Measurements from ENCODE around the gene CCSER1. TPM values are rescaled to one million over a fixed set of nuclear protein-coding genes. Genes with fewer than 3 reads are reported as not detected.

CCSER1 gene
- total RNA-seq, 1 experiment from 2014 or later, result 0.63 TPM

DNA sequence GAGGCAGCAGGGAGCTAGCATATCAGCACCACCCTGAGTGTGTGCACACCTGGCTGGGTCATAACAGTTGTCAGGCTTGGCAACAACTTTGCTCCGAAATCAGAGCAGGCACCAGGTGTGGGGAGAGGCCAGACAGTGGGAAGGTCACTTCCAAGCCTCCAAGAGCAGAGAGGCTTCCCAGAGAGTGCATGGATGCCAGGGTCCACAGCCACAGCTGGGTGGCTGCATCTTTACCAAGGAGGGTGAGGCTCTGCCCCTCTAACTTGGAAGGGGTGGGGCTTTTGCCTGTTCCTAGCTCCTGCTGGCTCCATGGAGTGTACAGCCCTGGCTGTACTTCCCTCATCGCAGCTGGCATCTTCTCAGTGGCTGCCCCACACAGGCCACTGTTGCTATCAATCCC is 322.4 kb downstream of the CCSER1 start:
- CTCF ChIA-PET, result interaction anchor here (1.1 kb wide), 1 partner anchor 155 kb away, joined by 4 read pairs; no protein-coding TSS in a partner anchor
- no peaks in the 10 kb centered on the region for H3K36me3 Mint-ChIP-seq (ENCODE audit: insufficient read depth, unreplicated experiment)
- BruUV-seq (replicated peaks), result no TSS peak

DNA sequence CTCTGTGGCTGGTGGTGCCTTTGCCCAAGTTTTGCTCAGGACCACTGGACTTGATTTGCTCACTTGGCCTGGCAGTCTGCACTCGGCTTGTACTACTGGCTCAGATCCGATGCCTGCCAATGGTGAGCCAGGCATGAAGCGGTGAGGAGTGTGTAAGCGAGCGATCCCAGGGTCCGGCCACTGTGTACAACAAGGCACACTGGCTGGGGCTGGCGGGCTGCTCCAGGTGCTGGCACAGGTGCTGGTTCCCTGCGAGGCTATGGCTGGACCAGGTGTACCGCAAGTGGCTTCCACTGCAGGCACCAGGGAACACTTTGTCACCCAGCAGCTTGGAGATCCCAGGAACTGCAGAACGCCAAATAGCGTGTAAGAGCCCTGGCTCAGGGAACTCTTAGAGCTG is 329.7 kb downstream of the CCSER1 start:
- BruUV-seq (replicated peaks), result no TSS peak
- ChIA-PET CTCF (no interaction called here), POLR2A (no interaction called here)
- Mint-ChIP-seq H3K9me3 (ENCODE audit: unreplicated experiment) (no peaks in the 10 kb centered on the region), H3K4me3 (ENCODE audit: unreplicated experiment) (no peak overlapping the region), H3K27me3 (ENCODE audit: insufficient read depth, unreplicated experiment) (no peaks in the 10 kb centered on the region), H3K36me3 (ENCODE audit: insufficient read depth, unreplicated experiment) (no peaks in the 10 kb centered on the region), H3K4me1 (ENCODE audit: insufficient read depth, unreplicated experiment) (no peaks in the 10 kb centered on the region), H3K27ac (ENCODE audit: low read depth, unreplicated experiment) (no peak overlapping the region)
- TF ChIP-seq, protein P1, sequence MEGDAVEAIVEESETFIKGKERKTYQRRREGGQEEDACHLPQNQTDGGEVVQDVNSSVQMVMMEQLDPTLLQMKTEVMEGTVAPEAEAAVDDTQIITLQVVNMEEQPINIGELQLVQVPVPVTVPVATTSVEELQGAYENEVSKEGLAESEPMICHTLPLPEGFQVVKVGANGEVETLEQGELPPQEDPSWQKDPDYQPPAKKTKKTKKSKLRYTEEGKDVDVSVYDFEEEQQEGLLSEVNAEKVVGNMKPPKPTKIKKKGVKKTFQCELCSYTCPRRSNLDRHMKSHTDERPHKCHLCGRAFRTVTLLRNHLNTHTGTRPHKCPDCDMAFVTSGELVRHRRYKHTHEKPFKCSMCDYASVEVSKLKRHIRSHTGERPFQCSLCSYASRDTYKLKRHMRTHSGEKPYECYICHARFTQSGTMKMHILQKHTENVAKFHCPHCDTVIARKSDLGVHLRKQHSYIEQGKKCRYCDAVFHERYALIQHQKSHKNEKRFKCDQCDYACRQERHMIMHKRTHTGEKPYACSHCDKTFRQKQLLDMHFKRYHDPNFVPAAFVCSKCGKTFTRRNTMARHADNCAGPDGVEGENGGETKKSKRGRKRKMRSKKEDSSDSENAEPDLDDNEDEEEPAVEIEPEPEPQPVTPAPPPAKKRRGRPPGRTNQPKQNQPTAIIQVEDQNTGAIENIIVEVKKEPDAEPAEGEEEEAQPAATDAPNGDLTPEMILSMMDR (IDR thresholded peaks at IDR 0.05; ENCODE audit: unreplicated experiment), result no peak
- no peak for DNase-seq (ENCODE audit: unreplicated experiment)
- intact Hi-C loops (cut with micrococcal nuclease), result no loop called here

More for the DNA sequence above, 322.4 kb downstream of the CCSER1 start:
- no peak for DNase-seq (ENCODE audit: unreplicated experiment)
- POLR2A ChIA-PET, result no interaction called here
- Mint-ChIP-seq H3K27ac (ENCODE audit: low read depth, unreplicated experiment) (no peak overlapping the region), H3K27me3 (ENCODE audit: insufficient read depth, unreplicated experiment) (no peaks in the 10 kb centered on the region), H3K4me1 (ENCODE audit: insufficient read depth, unreplicated experiment) (peaks cover 9% of the 10 kb centered on the region), H3K9me3 (ENCODE audit: unreplicated experiment) (no peaks in the 10 kb centered on the region), H3K4me3 (ENCODE audit: unreplicated experiment) (no peak overlapping the region)
- TF ChIP-seq, protein P1 (IDR thresholded peaks at IDR 0.05; ENCODE audit: unreplicated experiment), result no peak
- intact Hi-C loops (cut with micrococcal nuclease), result no loop called here

DNA sequence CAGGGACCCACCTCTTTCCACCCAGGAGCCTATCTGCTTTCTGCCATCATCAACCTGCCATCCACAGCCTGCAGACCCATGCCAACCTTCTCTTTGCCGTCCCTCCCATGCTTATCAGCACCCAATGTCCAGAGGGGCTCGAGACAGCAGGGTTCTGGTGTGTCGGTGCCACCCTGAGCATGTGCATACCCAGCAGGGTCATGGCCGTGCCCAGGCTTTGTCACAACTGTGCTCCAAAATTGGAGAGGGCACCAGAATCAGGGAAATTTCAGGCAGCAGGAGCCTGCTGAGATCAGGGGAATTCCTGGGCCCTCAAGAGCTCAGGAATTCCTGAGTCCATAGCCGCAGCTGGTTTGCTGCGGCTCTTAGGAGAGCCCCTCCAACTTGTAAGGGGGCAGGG is 330.6 kb downstream of the CCSER1 start:
- DNase-seq (ENCODE audit: unreplicated experiment), result no peak
- intact Hi-C loops (cut with micrococcal nuclease), result no loop called here
- POLR2A ChIA-PET, result interaction anchor here (0.7 kb wide), 1 partner anchor 18 kb away, joined by 5 read pairs; no protein-coding TSS in a partner anchor
- CTCF ChIA-PET, result no interaction called here
- Mint-ChIP-seq H3K4me1 (ENCODE audit: insufficient read depth, unreplicated experiment) (no peaks in the 10 kb centered on the region), H3K36me3 (ENCODE audit: insufficient read depth, unreplicated experiment) (no peaks in the 10 kb centered on the region), H3K27me3 (ENCODE audit: insufficient read depth, unreplicated experiment) (no peaks in the 10 kb centered on the region), H3K4me3 (ENCODE audit: unreplicated experiment) (no peak overlapping the region), H3K9me3 (ENCODE audit: unreplicated experiment) (no peaks in the 10 kb centered on the region), H3K27ac (ENCODE audit: low read depth, unreplicated experiment) (no peak overlapping the region)
- BruUV-seq (replicated peaks), result no TSS peak
- TF ChIP-seq, protein P1 (IDR thresholded peaks at IDR 0.05; ENCODE audit: unreplicated experiment), result no peak

DNA sequence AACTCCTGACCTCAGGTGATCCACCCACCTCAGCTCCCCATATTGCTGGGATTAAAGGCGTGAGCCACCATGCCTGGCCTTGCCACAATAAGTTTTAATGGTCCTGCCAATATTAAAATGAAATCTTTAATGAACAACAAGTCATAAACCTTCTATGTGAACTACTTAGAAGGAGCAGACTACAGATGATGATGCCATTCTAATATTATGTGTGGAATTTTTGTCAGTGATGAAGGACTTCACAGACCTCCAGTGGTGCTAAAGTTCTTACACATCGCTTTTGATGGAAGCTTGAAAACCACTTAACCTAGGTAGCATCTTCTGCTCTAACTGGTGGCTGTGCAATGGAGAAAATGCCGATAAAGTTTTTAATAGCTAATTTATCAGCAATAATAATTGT is 331.4 kb downstream of the CCSER1 start:
- ChIA-PET POLR2A (no interaction called here), CTCF (no interaction called here)
- H3K9me3 Mint-ChIP-seq (ENCODE audit: unreplicated experiment), result no peaks in the 10 kb centered on the region

More for the DNA sequence above, 331.4 kb downstream of the CCSER1 start:
- no peak overlapping the region for H3K27ac Mint-ChIP-seq (ENCODE audit: low read depth, unreplicated experiment)
- no peaks in the 10 kb centered on the region for H3K36me3 Mint-ChIP-seq (ENCODE audit: insufficient read depth, unreplicated experiment)
- TF ChIP-seq, protein P1 (IDR thresholded peaks at IDR 0.05; ENCODE audit: unreplicated experiment), result no peak
- BruUV-seq (replicated peaks), result no TSS peak
- no peak for DNase-seq (ENCODE audit: unreplicated experiment)
- intact Hi-C loops (cut with micrococcal nuclease), result no loop called here
- no peaks in the 10 kb centered on the region for H3K4me1 Mint-ChIP-seq (ENCODE audit: insufficient read depth, unreplicated experiment)
- H3K4me3 Mint-ChIP-seq (ENCODE audit: unreplicated experiment), result no peak overlapping the region
- H3K27me3 Mint-ChIP-seq (ENCODE audit: insufficient read depth, unreplicated experiment), result no peaks in the 10 kb centered on the region

Measured in MCF 10A (cell line).